IPS-18c (cell line): ENCODE data around the gene PAPPA.
A peak's percentile ranks its signal among the peaks of the same experiment; 100 is the strongest.

Experiments used
- H3K4me3 ChIP-seq: 2 replicates; pipeline ENCODE4 v1.7.0; 2013; ENCODE audit warnings: low read depth, mild to moderate bottlenecking, low read length, moderate library complexity; ENCODE audit not compliant: insufficient read depth
- H3K9me3 ChIP-seq: one replicate; pipeline ENCODE4 v1.6.1; 2013; ENCODE audit warnings: mild to moderate bottlenecking, low read length, moderate library complexity; ENCODE audit not compliant: control insufficient read depth, insufficient read depth

Gene PAPPA

DNA sequence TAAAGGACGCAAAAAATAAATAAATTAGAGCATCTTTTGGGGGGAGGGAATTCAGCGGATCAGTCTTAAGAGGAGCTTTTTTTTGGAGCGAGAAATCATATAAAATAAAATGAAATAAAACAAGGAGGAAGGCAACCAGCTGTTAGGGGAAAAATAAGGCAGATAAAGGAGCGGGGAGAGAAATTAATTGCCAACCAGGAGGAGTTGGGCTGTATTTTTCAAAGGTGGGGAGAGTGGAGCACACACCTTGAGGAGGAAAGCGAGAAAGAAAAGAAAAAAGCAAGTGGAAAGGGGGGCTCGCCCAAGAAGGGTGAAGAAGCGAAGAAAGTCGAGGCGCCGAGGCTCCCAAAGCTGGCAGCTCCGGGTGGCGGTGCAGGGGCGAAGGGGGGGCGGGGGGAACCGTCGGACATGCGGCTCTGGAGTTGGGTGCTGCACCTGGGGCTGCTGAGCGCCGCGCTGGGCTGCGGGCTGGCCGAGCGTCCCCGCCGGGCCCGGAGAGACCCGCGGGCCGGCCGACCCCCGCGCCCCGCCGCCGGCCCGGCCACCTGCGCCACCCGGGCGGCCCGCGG is at the start of gene PAPPA:
Gene PAPPA (plus strand): TSS at position 27 of the 569 bp plus-strand sequence. CDS start 382 bp downstream, at position 409.
- H3K4me3 ChIP-seq, result peak within 1 kb of the TSS; percentile 56; the same call in 1 of the 2 replicates
- no peaks in the 10 kb centered on the region for H3K9me3 ChIP-seq

GRCh38 chr9:116103976-116104820 is 49.4 kb upstream of the PAPPA start:
- Histone ChIP-seq H3K9me3 (peaks cover 2% of the 10 kb centered on the region), H3K4me3 (no peak overlapping the region)

GRCh38 chr9:116112236-116112635 is 41.4 kb upstream of the PAPPA start:
- peaks cover 2% of the 10 kb centered on the region for H3K9me3 ChIP-seq

DNA sequence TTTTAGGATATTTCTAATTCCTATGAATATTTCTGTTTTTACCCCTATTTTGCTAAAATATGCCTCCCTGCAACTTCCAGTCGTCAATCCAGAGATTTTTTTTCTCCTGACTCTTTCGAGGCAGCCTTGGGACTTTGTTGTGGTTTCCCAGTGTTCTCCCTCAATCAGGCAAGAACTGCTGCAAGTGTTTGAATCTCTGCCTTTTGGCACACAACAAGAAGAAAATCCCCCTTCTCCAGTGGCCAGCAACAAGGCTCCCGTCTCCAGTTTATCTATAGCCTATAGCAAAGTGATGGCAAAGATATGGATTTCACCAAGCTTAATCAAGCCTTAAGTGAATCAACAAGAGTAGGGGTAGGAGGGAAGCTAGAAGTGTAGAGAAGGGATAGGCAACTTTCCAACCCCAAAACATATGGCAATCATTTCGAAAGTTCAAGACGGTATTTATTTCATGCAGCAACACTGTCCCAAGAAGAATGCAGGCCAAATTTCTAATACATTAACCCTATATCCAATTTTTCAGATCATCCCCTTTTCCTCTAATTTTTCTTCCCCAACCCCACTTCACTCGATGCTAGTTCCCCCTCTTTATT is 37.7 kb upstream of the PAPPA start:
- no peaks in the 10 kb centered on the region for H3K9me3 ChIP-seq
- H3K4me3 ChIP-seq, result no peak overlapping the region

More at GRCh38 chr9:116112236-116112635, 41.4 kb upstream of the PAPPA start:
- no peak overlapping the region for H3K4me3 ChIP-seq

DNA sequence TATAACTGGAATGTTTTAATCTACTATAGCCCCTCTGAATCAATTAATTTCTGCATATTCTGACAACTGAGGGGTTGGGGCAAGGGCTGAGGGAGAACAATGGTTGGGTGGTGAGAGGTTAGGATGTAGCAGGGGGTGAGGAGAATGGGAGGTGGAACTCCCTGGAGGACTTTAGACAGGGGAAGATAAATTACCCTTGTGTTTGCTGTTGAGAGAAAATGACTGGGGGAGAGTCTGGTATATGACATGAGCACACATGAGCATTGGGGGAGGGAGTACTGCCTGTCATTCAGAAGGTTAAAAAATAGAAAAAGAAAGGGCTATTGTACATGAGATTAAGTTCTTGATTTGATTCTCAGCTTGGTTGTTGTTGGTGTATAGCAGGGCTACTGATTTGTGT is 37.2 kb upstream of the PAPPA start:
- Histone ChIP-seq H3K9me3 (no peaks in the 10 kb centered on the region), H3K4me3 (no peak overlapping the region)

GRCh38 chr9:116123171-116123570 is 30.4 kb upstream of the PAPPA start:
- no peak overlapping the region for H3K4me3 ChIP-seq
- no peaks in the 10 kb centered on the region for H3K9me3 ChIP-seq

DNA sequence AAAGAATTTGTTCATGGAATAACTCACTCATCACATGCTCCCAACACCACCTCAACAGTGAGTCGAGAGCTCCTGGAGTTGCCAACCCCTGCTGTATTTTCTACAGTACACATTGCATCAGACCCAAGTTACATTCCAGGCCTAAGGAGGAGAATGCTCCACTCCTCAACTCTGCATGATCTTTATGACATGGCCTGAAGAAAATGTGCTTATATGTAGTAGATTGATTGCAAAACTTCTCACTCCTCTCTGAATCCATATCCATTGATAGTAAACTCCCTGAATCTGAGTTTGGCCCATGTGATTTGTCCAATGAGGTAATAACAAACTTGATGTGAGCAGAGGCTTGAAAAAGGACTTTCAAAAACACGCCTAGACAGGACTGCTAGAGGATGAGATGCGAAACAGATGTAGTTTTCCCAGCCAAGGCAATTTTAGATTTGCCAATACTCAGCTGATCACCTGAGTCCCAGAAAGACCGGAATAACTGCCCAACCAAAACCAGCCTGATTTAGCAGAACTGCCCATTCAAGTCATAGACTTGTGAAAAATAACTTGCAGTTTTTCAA is 29.0 kb upstream of the PAPPA start:
- H3K9me3 ChIP-seq, result no peaks in the 10 kb centered on the region
- no peak overlapping the region for H3K4me3 ChIP-seq

GRCh38 chr9:116133163-116133562 is 20.4 kb upstream of the PAPPA start:
- no peak overlapping the region for H3K4me3 ChIP-seq
- H3K9me3 ChIP-seq, result no peaks in the 10 kb centered on the region

DNA sequence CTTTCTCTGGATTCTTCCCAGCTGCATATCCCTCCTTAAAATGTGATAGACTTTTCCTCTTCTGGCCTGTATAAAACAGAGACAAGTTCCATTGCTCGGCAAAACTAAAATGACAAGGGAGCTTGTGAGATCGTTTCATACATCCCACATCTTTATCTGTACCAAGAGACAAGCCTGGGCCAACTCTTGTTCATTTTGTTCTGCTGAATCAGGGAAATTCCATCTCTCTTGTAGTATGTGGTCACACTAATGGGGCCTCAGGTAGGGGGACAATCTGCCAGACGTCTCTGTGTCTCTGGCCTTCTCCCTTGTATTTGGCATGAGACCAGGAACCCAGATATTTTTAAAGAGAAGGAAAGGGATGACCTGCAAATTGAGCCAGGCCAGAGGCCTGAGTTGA is 18.6 kb upstream of the PAPPA start:
- Histone ChIP-seq H3K9me3 (no peaks in the 10 kb centered on the region), H3K4me3 (no peak overlapping the region)

DNA sequence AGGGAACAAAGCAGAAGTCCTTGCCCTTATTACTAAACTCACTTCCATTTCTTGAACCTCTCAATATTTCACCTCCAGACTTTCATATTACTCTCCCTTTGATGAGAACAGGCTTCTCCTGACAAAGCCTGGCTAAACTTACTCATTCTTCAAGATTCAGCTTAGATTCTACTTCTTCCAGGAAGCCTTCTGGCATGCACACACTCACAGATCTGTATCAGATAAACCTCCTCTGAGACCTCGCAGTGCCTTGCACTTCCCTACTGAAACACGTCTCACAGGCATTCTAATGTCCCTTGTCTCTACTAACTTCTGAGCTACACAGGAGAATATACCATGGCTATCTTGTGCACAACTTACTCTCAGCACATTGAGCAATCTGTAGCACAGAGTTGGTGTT is 16.6 kb upstream of the PAPPA start:
- H3K9me3 ChIP-seq, result no peaks in the 10 kb centered on the region
- H3K4me3 ChIP-seq, result no peak overlapping the region

DNA sequence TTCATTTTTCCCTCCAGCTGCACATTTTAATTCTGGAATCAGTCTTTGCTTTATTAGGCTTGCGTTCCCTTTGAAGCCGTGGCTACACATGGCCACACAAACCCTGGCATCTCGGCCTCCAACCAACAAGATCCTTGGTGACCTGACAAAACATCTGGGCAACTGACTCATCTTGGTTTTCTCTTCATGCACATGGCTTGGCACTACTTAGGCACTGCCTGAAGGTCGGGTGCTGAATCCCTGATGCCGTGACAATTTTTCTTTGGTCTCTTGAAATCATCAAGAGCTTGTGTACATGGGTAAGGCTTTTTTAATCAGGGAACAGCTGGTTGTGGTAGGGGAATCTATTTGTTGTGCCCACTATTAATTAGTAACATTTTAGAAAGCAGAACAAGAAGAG is 16.0 kb upstream of the PAPPA start:
- Histone ChIP-seq H3K4me3 (no peak overlapping the region), H3K9me3 (no peaks in the 10 kb centered on the region)

DNA sequence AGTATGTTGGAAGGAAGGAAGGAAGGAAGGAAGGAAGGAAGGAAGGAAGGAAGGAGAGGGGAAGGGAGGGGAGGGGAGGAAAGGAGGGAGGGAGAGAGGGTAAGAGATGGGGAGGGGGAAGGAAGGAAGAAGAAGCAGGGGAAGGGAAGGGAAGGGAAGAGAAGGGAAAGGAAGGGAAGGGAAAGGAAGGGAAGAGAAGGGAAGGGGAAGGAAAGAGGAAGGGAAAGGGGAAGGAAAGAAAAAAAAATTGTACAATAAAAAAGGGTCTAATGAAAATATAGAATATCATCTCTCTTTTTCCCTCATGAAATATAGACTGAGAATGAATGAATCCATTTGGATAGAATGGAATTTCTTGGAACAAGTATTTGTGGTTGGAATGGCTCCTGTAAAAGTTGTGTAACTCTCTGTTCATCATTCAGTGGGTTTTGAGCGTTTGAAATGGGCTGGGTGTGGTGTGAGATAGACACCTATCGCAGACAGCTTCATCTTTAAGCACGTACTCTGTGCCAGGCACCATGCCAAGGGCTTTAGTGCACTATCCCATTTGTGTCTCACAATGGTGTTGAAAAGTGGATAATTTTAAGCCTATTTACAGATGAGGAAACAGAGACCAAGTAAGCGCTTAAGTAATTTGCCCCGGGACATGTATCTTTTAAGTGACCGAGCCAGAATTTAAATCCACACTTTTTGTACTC is 11.6 kb upstream of the PAPPA start:
- no peak overlapping the region for H3K4me3 ChIP-seq
- no peaks in the 10 kb centered on the region for H3K9me3 ChIP-seq

DNA sequence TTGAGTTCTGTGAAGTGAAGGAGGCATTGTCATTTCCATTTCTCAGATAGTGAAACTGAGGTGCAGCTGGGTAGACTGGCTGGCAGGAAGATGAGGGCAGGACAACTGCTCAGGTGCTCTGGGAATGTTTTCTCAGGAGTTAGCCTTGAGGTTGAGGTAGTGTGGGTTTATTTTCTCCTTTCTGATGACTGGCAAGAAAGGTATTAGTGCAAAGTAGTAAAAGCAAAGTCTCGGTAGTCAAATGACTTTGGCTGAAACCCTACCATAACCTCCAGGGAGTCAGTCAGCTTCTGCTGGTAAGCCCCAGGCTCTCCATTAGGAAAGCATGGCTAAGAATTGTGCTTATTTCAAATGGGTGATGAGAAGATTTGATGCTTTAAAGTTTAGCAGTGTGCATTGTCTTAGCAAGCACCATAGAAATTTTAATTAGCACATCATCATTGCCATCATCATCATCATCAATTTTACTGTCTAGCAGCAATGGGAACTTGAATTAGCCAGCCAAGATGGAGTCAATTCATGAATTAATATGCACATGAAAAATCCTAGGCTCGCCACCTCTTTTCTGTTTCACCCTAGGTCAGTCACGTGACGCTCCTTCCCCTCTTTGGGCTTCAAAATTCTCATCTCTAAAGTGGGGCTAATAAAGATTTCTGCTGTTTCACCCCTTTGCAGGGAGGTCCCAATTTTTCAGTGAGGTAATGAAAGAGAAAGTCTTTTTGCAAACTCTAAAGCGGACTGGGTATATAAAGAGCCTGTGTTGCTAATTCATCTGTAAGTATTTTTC is 10.7 kb upstream of the PAPPA start:
- no peaks in the 10 kb centered on the region for H3K9me3 ChIP-seq

GRCh38 chr9:116144038-116144437 is 9.6 kb upstream of the PAPPA start:
- Histone ChIP-seq H3K4me3 (no peak overlapping the region), H3K9me3 (no peaks in the 10 kb centered on the region)

More for the DNA sequence above, 10.7 kb upstream of the PAPPA start:
- no peak overlapping the region for H3K4me3 ChIP-seq

DNA sequence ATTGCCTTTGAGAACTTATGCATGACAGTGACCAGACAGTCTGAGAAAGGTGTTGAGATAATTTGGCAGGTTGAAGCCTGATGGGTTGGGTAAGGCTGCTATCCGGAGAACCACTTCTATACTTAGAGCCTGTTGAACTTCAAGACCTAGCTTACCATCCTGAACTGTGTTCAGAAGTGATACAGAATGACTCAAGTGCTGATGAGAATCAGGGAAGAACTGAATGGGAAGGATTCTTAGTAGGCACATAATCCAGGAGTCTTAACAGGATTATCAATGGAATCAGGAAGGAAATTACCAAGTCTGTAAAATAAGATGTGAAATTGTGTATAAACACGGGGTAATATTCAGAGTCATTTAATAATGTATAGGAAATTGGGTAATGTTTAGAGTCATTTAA is 9.0 kb upstream of the PAPPA start:
- no peaks in the 10 kb centered on the region for H3K9me3 ChIP-seq
- H3K4me3 ChIP-seq, result no peak overlapping the region

- H3K9me3 ChIP-seq, result no peaks in the 10 kb centered on the region
- H3K4me3 ChIP-seq, result no peak overlapping the region
These were observed 8.6 kb upstream of the PAPPA start for GRCh38 chr9:116145036-116145435.

DNA sequence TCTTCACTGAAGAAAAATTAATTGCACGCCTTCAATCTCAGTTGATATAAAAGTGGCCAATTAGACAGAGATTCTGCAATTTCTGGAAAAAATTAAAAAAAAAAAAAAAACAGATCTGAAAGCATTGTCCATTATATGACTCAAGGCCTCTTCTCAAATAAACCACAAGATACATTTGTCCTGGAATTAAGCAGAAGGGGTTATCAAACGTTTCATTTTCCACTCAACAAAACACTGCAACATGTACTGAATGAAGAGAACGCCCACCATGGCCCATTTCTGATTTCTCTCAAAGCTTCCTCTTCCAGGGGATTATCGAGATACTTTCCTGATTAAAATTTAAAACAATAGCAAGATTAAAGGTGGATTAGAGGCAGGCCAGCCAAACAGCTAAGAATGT is 5.8 kb upstream of the PAPPA start:
- Histone ChIP-seq H3K9me3 (no peaks in the 10 kb centered on the region), H3K4me3 (no peak overlapping the region)
